GM12801 (cell line): ENCODE measurements around the gene OSGIN1.

Experiments
- TF ChIP-seq, protein P1 (sequence below): IDR thresholded peaks from one replicate; pipeline ENCODE4 v1.5.1; 2011; ENCODE audit warnings: control low read depth; ENCODE audit not compliant: insufficient read length; ENCODE audit errors: extremely low read depth

Gene OSGIN1

DNA sequence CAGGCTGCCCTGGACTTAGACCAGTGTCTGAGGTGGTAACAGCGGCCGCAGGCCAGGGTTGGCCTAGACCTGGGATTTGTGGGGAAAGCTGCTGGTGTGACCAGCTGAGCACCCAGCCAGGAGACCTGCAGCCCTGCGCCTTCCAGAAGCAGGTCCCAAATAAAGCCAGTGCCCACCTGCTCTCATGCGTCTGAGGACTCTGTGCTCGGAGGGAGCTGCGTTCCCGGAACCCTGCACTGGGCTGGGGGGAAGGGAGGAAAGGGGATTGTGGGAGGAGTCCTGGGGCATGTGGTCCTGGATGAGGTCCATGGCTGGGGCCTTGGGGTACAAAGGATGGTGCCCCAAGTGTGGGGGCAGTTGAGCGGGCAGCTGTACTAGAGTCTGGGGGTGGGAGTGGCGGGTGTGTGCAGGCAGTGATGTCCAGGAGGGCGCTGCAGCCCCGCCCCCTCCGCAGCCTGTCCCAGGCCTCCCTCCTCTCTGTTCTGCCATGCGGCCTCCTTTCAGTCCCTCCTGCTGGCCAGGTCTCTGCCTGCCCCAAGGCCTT, 13.2 kb downstream of the OSGIN1 start:
- TF ChIP-seq, protein P1, sequence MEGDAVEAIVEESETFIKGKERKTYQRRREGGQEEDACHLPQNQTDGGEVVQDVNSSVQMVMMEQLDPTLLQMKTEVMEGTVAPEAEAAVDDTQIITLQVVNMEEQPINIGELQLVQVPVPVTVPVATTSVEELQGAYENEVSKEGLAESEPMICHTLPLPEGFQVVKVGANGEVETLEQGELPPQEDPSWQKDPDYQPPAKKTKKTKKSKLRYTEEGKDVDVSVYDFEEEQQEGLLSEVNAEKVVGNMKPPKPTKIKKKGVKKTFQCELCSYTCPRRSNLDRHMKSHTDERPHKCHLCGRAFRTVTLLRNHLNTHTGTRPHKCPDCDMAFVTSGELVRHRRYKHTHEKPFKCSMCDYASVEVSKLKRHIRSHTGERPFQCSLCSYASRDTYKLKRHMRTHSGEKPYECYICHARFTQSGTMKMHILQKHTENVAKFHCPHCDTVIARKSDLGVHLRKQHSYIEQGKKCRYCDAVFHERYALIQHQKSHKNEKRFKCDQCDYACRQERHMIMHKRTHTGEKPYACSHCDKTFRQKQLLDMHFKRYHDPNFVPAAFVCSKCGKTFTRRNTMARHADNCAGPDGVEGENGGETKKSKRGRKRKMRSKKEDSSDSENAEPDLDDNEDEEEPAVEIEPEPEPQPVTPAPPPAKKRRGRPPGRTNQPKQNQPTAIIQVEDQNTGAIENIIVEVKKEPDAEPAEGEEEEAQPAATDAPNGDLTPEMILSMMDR, result no peak

DNA sequence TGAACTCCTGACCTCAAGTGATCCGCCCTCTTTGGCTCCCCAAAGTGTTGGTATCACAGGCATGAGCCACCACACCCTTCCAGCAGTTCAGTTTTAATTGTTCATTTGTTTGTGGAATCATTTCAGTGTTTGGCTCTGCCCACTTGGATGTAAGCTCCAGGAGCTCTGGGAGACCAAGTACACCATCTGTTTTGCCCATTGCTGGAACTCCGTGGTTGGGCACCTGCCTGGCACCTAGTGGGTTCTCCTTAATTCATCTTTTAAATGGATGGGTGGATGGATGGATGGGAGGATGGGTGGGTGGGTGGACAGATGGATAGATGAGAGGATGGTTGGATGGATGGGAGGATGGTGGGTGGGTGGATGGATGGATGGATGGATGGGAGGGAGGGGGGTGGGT, 14.1 kb downstream of the OSGIN1 start:
- TF ChIP-seq, protein P1, result no peak

- TF ChIP-seq, protein P1, result no peak
Measured at GRCh38 chr16:83967838-83968305, 14.8 kb downstream of the OSGIN1 start, which contains the start of gene NECAB2. Gene NECAB2, plus strand, starts transcription at chr16:83968244. Its CDS starts 405 bp downstream, at chr16:83968649.

DNA sequence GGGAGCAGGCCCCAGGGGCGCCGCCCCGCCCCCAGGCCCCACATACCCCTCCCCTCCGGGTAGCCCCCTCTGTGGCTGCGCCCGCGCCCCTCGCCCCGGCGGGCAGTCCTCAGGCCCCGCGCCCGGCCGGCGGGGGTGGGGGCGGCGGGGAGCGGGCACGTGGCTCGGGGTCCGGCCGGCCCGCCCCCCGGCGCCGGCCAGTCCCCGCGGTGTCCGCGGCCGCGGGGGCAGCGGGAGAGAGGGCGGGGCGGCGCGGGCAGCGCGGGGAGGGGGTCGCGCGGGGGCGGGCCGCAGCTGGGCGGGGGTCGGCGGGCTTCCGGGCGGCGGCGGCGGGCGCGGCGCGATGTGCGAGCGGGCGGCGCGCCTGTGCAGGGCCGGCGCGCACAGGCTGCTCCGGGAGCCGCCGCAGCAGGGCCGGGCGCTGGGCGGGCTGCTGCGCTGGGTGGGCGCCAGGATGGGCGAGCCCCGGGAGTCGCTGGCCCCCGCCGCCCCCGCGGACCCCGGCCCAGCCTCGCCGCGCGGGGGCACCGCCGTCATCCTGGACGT, 15.3 kb downstream of the OSGIN1 start:
- TF ChIP-seq, protein P1, result no peak

DNA sequence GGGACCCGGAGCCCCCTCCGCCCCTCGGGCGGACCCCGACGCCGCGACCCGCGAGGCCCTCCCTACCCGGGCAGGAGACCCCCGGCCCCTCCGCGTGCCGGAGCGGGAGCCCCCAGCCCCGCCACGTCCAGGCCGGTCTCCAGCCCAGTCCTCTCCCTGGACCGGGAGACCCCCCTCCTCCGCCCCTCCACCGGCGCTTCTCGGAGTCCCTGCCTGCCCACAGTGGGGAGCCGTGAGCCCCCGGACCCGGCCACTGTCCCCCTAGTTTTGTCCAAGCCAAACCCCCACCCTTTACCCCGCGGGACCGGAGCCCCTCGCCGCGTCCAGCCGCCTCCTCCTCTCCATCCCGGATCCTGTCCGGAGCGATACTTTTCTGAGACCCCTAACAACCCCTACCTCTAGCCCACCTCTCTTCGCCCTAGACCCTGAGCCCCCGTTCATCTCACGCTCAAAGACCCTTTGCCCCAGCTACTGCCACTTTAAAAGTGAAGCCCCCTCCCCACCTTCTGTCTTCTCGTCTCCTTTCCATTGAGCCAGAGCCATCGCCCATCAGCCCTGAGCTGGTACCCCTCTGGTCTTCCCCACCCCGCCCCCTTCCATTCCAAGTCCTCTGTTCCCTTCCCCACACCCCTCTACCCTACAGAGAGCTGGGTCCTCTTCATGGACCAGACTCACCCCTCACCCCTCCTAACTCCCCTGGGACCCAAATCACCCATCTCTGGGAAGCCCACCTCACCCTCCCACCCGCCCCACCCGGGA, 16.0 kb downstream of the OSGIN1 start:
- TF ChIP-seq, protein P1, result no peak

DNA sequence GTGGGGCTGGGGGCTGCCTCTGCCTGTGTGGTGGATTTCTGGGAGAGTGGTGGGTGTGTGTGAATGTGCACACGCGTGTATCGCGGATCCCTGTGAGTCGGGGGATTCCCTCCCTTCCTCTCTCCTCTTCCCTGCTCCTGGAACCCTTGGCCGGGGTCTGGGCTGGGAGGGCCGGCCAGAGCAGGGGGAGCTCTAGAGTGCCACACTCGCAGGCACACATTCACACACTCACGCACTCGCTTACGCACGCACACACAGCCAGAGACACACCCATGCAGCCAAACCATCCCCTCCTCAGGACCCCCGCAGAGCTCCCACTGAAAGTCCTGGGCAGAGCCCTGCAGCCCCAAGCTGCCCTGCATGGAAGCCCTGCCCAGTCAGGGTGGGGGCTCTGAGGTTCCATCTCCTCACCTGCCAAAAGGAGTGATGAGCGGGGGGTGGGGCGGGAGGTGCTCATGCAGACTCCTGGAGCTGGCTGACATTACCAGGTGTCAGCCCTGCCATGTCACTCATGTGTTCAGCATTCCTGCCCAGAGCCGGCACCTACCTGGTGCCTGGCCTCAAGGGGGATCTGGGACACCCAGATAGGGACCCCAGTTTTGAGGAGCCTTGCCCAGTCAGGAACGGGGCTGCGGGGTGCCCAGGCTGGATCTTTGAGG, 16.9 kb downstream of the OSGIN1 start:
- TF ChIP-seq, protein P1, result no peak

- TF ChIP-seq, protein P1, result no peak
Measured at GRCh38 chr16:83970430-83970815, 17.4 kb downstream of the OSGIN1 start.
